ENCODE data around the gene KSR1.

Gene KSR1

GRCh38 chr17:27529230-27529796, 73.1 kb downstream of the KSR1 start:
- no peak overlapping the region for H3K4me3 ChIP-seq (ENCODE audit: low read length)
- DNase-seq (ENCODE audit: low read depth) = peak; percentile 79
- peak; percentile 30 for TF ChIP-seq CTCF (conservative IDR thresholded peaks at IDR 0.05; ENCODE audit: low read depth, low read length)

- no peak for TF ChIP-seq CTCF (conservative IDR thresholded peaks at IDR 0.05; ENCODE audit: low read depth, low read length)
- DNase-seq (ENCODE audit: low read depth) = no peak
- no peak overlapping the region for H3K4me3 ChIP-seq (ENCODE audit: low read length)
Measured at GRCh38 chr17:27530764-27531391, 74.6 kb downstream of the KSR1 start.

DNA sequence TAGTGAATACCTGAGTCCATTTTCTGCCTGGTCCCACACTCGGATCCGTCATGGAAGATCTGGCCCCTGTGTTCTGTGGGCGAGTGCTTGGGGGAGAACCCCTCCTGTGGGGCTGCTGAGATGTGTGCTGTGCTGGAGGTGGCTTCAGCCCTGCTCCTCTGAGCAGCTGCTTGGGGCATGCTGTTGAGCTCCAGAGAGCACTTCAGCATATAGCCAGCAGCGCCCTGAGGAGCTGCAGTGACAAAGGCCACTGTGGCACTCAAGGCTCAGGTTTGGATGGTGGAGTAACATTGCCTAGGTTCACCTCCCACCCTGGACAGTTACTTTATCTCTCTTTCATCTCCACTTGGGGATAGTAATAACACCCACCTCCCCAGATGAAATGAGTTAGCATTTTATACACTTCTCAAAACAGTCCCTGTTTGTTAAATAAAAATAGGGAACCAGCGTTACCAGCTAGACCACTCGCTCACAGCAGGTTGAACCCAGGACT, 75.3 kb downstream of the KSR1 start:
- no peak for DNase-seq (ENCODE audit: low read depth)
- no peak for TF ChIP-seq CTCF (conservative IDR thresholded peaks at IDR 0.05; ENCODE audit: low read depth, low read length)

DNA sequence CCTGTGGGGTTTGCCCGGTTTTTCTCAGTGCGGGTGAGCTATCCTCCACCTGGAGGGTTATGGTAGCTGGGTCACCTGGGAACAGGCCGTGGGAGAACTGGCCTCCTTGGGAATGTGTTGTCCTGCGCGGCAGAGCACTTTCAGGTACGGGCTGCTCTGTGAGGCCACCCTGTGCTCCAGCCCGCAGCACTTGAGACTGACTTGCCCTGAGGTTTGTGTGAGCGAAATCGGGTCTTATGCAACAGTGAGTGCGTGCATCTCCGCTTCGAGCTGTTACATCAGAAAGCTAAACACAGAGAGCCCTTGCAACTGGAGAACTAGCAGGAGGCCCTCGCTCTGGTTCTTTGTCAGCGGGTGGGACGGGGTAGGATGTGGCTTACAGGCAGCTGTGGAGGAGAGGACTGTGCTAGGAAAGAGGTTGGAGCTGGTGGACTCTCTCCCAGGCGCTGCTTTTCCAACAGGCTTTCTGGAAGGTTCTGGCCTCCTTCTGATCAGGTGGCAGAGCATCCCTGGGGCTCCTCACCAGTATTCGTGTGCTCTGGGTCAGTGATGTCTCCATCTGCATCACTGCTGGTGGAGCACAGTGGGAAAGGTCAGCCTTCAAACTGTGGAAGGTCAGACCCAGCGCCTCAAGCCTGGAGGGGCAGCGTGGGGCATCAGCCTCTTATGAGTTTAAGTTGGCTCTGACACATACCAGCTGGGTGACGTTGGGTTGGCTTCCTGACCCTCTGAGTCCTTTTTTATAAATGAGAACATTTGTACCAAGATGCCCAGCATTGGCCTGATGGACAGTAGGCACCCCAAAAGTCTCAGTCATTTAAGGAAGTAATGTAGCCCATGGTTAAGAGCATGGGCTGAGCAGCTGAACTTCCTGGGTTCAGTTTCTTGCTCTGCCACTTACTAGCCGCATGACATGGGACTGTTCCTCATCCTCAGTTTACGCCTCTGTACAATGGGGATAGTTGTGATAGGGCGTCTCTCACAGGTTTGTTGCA, 76.3 kb downstream of the KSR1 start:
- no peak for DNase-seq (ENCODE audit: low read depth)
- no peak overlapping the region for H3K4me3 ChIP-seq (ENCODE audit: low read length)
- TF ChIP-seq CTCF (conservative IDR thresholded peaks at IDR 0.05; ENCODE audit: low read depth, low read length) = no peak

More for the DNA sequence above, 75.3 kb downstream of the KSR1 start:
- H3K4me3 ChIP-seq (ENCODE audit: low read length) = no peak overlapping the region

- no peak overlapping the region for H3K4me3 ChIP-seq (ENCODE audit: low read length)
- peak; percentile 32 for TF ChIP-seq CTCF (conservative IDR thresholded peaks at IDR 0.05; ENCODE audit: low read depth, low read length)
- DNase-seq (ENCODE audit: low read depth) = peak; percentile 65
Measured at GRCh38 chr17:27533874-27534815, 77.9 kb downstream of the KSR1 start.

- no peak for DNase-seq (ENCODE audit: low read depth)
- TF ChIP-seq CTCF (conservative IDR thresholded peaks at IDR 0.05; ENCODE audit: low read depth, low read length) = no peak
- no peak overlapping the region for H3K4me3 ChIP-seq (ENCODE audit: low read length)
Measured at GRCh38 chr17:27535178-27535928, 79.1 kb downstream of the KSR1 start.

All from retinal pigment epithelial cell (primary cell).